WI38 (cell line): Measurements from ENCODE around the gene UBE2S.

Experiments used
- H3K4me3 ChIP-seq: 2 replicates; pipeline ENCODE4 v1.5.1; 2011; ENCODE audit warnings: low read depth, mild to moderate bottlenecking, control low read depth, low read length
- TF ChIP-seq, protein P1 (sequence below): IDR thresholded peaks from 2 replicates; pipeline ENCODE4 v1.5.1; 2012; ENCODE audit warnings: low read depth, mild to moderate bottlenecking, control low read depth, low read length

Gene UBE2S

DNA sequence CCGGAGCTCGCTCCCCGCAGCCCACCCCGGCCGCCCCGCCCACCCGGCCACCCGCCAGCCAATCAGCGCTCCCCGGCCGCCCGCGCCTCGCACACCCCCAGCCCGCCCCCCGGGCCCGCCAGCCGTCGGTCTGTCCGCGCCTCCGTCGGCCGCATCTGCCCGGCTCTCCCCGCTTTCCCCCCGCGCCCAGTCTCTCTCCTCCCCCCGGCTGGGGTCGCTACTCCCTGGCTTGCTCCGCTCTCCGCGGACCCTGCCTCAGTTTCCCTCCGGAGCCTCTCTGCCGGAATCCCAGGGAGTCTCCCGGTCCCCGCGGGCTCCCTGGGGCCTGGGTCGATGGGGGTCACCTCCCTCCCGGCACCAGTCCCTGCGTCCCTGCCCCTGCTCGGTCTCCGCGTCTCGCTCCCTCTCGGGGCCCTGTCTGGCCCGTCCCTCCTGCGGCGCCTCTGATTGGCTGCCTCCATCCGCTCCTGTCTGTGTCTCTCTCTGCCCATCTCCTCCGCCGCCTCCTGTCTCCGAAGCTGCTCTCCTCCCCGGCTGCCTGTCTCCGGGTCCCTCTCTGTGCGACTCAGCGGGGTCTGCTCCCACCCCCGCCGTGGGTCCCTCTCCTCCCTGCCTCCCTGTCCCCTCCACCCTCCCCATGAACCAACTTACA is 37.8 kb downstream of the UBE2S start:
- H3K4me3 ChIP-seq: peak overlapping the region; percentile 86

DNA sequence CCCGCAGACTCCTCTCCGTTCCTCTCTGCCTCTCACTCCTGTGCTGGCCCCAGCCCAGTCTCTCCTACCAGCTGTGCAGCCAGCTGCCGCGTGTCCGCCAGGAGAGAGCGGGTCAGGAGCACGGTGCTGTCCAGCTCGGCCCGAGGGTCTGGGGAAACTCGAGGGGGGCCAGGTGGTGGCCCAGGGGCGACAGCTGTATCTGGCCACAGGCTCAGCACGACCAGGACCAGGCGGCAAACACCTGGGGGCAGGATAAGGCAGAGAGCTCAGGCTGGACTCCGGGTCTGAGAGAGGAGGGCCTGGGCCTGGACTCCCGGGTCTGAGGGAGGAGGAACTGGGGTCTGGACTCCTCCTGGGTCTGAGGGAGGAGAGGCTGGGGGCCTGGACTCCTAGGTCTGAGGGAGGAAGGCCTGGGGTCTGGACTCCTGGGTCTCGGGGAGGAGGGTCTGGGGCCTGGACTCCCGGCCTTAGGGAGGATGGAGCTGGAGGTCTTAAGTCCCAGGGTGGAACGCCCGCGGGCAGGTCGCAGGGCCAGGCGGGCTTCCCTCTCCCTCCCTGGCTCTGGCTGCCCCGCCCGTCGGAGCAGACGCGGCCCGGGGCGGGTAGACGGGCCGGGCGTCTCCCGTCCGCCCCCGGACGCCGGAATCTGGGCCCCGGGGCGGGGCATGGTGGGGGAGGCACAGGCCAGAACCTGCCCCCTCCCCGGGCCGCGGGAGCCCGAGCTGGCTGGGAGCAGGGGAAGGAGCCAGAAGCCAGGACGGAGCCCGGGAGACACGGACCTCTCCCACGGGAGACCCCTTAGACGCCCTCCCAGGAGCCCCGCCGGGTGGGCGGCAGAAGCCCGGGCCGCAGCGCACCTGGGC is 38.7 kb downstream of the UBE2S start:
- TF ChIP-seq, protein P1, sequence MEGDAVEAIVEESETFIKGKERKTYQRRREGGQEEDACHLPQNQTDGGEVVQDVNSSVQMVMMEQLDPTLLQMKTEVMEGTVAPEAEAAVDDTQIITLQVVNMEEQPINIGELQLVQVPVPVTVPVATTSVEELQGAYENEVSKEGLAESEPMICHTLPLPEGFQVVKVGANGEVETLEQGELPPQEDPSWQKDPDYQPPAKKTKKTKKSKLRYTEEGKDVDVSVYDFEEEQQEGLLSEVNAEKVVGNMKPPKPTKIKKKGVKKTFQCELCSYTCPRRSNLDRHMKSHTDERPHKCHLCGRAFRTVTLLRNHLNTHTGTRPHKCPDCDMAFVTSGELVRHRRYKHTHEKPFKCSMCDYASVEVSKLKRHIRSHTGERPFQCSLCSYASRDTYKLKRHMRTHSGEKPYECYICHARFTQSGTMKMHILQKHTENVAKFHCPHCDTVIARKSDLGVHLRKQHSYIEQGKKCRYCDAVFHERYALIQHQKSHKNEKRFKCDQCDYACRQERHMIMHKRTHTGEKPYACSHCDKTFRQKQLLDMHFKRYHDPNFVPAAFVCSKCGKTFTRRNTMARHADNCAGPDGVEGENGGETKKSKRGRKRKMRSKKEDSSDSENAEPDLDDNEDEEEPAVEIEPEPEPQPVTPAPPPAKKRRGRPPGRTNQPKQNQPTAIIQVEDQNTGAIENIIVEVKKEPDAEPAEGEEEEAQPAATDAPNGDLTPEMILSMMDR: no peak
- peak overlapping the region; percentile 86 for H3K4me3 ChIP-seq

More for the DNA sequence above, 37.8 kb downstream of the UBE2S start:
- TF ChIP-seq, protein P1: no peak

DNA sequence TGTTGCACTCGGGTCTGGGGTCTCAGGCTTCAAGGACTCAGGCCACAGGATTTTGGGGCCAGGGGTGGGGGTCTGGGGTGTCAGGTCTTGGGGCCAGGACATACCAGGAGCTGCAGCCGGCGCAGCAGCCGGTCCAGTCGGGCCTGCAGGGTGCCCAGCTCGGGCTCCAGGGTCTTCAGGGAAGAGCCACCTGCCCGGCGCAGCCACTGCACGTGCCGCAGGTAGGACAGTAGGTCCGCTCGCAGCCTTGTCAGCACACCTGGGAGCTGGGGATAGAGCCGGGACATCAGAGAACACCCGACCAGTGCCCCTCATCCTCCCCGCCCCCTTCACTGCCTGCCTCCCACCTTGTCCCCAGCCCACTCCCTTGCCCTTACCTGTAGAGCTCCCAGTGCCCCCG is 39.5 kb downstream of the UBE2S start:
- peak overlapping the region; percentile 86; the same call in 1 of the 2 replicates for H3K4me3 ChIP-seq
- TF ChIP-seq, protein P1: no peak

DNA sequence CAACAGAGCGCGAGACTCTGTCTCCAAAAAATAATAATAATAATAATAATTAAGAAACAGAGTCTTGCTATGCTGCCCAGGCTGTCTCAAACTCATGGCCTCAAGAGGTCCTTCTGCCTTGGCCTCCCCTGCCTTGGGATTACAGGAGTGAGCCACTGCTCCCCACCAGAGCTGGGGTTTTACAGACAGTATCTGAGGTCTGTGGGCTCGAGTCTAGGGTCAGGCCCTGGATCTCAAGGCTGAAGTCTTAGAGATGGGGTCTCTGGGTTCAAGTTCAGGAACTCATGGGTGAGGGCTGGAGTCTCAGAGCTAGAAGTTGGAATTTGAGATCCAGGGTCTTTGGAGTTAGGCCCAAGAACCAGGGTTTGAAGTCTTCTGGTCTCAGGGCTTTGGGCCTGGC is 40.8 kb downstream of the UBE2S start:
- H3K4me3 ChIP-seq: no peak overlapping the region

DNA sequence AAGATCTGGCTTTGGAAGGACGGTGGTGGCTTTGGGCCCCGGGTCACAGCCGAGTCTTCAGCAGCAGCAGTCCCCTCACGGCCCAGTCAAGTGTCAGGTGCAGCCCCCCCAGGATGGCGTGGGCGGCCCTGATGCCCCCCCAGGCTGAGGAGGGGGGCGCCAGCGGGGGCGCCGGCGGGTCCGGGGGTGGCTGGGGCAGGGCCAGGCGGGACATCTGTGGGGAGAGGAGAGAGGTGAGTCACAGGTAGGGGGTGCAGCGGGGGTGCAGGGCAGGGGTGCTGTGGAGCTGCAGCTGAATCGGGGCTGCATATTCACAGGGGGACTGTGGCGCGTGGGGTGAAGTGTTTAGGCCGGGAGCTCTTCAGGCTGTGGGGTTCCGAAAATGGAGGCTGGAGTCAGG is 41.6 kb downstream of the UBE2S start:
- TF ChIP-seq, protein P1: no peak
- H3K4me3 ChIP-seq: no peak overlapping the region

More for the DNA sequence above, 40.8 kb downstream of the UBE2S start:
- TF ChIP-seq, protein P1: no peak

DNA sequence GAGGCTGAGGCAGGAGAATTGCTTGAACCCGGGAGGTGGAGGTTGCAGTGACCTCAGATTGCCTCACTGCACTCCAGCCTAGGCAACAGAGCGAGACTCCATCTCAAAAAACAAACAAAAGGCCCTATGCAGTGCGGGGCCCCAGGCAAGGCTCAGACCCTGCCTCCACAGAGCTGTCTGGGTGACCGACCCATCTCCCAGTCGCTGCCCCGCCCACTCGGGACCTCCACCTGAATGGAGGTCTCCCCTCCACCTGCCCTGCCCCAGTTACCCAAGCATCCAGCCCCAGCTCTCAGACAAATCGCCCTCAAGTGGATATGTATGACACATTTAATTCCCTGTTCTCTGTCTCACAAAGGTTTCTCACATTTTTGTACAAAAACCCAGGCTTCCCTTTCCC is 42.3 kb downstream of the UBE2S start:
- TF ChIP-seq, protein P1: no peak
- H3K4me3 ChIP-seq: no peak overlapping the region
